GM12892 (cell line): ENCODE measurements around the gene NAA60.

Experiments used
- POLR2A ChIP-seq: IDR thresholded peaks from 2 replicates; pipeline ENCODE4 v1.6.1; 2011; ENCODE audit warnings: low read depth, low read length, control low read depth
- POLR2AphosphoS5 ChIP-seq: IDR thresholded peaks from 2 replicates; pipeline ENCODE4 v1.6.1; 2011; ENCODE audit warnings: low read depth, low read length, control low read depth
- TAF1 ChIP-seq: IDR thresholded peaks from 2 replicates; pipeline ENCODE4 v1.6.1; 2011; ENCODE audit warnings: low read depth, mild to moderate bottlenecking, control low read depth, low read length, borderline replicate concordance

- TF ChIP-seq POLR2AphosphoS5, result no peak
- TF ChIP-seq POLR2A, result no peak
- TF ChIP-seq TAF1, result no peak
These were observed 77.4 kb downstream of the NAA60 start for GRCh38 chr16:3520841-3521240.
